A549 treated with DMSO at 1 μM for 4 hours (cell line): ENCODE results near the gene APCDD1. TPM values are rescaled to one million over a fixed set of nuclear protein-coding genes. Genes with fewer than 3 reads are reported as not detected.

Experiments
- total RNA-seq: library from RNA; stranded (reverse); fragments of 200-300 nt; extraction: Qiagen RNA extraction; gene quantifications from 5 replicates; pipeline ENCODE4 v1.2.3, GENCODE V29; 2022; ENCODE audit warnings: low read depth

The APCDD1 gene
- total RNA-seq, result not detected in 5 replicates

GRCh38 chr18:10453806-10454680 is at the start of gene APCDD1:
Gene APCDD1 (plus strand): TSS chr18:10454635. CDS start chr18:10454982, 347 bp downstream.

GRCh38 chr18:10525697-10526560 is 71.5 kb downstream of the APCDD1 start, which contains the start of gene NAPG:
Gene NAPG (plus strand): TSS chr18:10526027. CDS start chr18:10526103, 76 bp downstream.

Other genes starting within 250 kb of the APCDD1 start
- 11.3 to 13.4 TPM (median 11.8 TPM) in 5 replicates for gene NAPG, start 71.4 kb downstream of the APCDD1 start, total RNA-seq